IPS DF 6.9 (cell line): ENCODE data around the gene IPO4.
"Not testable (repeated sequence)": the region's sequence is repeated elsewhere in the genome, so short reads cannot be mapped to it uniquely, and the experiment has no call there.

Source experiments
- DNase-seq: peaks from one replicate; pipeline ENCODE4 v3.0.0-alpha.2; 2013; ENCODE audit warnings: low read depth, low spot score
- H3K27ac ChIP-seq: one replicate; pipeline ENCODE4 v1.5.1; 2013; ENCODE audit warnings: low read length, control low read depth
- H3K27me3 ChIP-seq: 2 replicates; pipeline ENCODE4 v1.6.1; 2013; ENCODE audit warnings: mild to moderate bottlenecking, low read length; ENCODE audit not compliant: control insufficient read depth, insufficient read depth
- H3K36me3 ChIP-seq: 2 replicates; pipeline ENCODE4 v1.6.1; 2013; ENCODE audit warnings: low read length; ENCODE audit not compliant: control insufficient read depth, insufficient read depth
- H3K4me1 ChIP-seq: 2 replicates; pipeline ENCODE4 v1.6.1; 2013; ENCODE audit warnings: low read length; ENCODE audit not compliant: control insufficient read depth, insufficient read depth
- H3K4me3 ChIP-seq: 2 replicates; pipeline ENCODE4 v1.5.1; 2013; ENCODE audit warnings: mild to moderate bottlenecking, low read length
- H3K9me3 ChIP-seq: 2 replicates; pipeline ENCODE4 v1.6.1; 2013; ENCODE audit warnings: low read length, inconsistent platforms; ENCODE audit not compliant: control insufficient read depth, insufficient read depth
- WGBS: extraction: QIAGEN DNeasy Blood & Tissue Kit; methylation state at CpG from one replicate; pipeline ENCODE4 v1.1.7; 2013; ENCODE audit warnings: mixed read lengths, missing lambda C conversion rate; ENCODE audit not compliant: insufficient read length, insufficient coverage; 5-methylcytosine and 5-hydroxymethylcytosine counted together

The IPO4 gene

DNA sequence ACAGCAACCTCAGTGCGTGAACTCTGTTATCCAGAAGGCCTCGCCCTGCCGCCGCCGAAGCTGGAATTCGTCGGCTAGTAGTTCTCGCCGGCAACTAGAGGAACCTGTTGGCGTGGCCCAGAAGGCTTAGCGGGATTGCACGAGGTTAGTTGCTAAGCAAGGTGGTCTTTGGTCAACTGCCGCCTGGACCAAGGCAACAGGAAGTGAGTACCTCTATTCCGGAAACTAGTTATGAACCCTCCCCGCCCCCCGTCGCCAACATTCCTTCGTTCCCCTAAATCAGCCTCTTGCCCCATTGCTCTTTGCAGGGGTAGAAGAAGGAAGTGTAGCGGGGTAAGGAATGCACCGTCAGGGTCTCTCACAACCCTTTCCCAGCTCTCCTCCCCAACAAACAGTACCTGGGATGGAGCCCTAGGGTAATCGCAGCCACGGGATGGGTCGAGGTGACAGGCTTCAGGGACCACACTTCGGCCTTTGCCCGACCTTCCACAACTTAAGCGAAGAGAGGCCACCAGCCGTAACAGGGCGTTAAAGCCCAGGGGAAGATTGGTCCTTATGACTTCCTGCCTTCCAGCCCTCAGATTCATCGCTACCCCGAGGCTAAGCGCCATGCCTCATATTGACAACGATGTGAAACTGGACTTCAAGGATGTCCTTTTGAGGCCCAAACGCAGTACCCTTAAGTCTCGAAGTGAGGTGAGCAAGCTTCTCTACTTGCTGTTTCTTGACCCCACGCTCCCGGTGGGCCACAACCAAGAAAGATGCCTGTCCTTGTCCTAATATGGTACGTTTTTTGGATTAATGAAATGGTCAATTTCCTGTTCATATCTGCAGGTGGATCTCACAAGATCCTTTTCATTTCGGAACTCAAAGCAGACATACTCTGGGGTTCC is 44.3 kb upstream of the IPO4 start, which contains the start of gene GMPR2:
Gene GMPR2, plus strand, starts transcription at position 285 of the 893 bp plus-strand sequence. Its CDS starts 325 bp downstream, at position 610.
- Histone ChIP-seq H3K4me3 (peak within 1 kb of the TSS; percentile 89), H3K4me1 (no peaks in the 10 kb centered on the region), H3K27ac (no peak within 1 kb of the TSS), H3K9me3 (no peaks in the 10 kb centered on the region), H3K27me3 (no peaks in the 10 kb centered on the region), H3K36me3 (peaks cover 12% of the 10 kb centered on the region; the same call in 1 of the 2 replicates)
- peak; percentile 50 for DNase-seq
- no CpG with 5 or more reads among the region's 38 CpGs for WGBS

- Histone ChIP-seq H3K4me3 (peak within 1 kb of the TSS; percentile 89), H3K4me1 (no peaks in the 10 kb centered on the region), H3K27me3 (no peaks in the 10 kb centered on the region), H3K9me3 (no peaks in the 10 kb centered on the region), H3K27ac (no peak within 1 kb of the TSS), H3K36me3 (peaks cover 7% of the 10 kb centered on the region; the same call in 1 of the 2 replicates)
- WGBS, result no CpG with 5 or more reads among the region's 30 CpGs
- peak; percentile 52 for DNase-seq
These were observed 43.6 kb upstream of the IPO4 start, which contains the start of gene NEDD8 for GRCh38 chr14:24232121-24232644. TSS of gene NEDD8 (minus strand) at chr14:24232367. CDS start at chr14:24232267, 100 bp downstream.

GRCh38 chr14:24231263-24232120 is 42.9 kb upstream of the IPO4 start:
- WGBS, result 100% methylated on average over 1 of the region's 23 CpGs

GRCh38 chr14:24228902-24229301 is 40.3 kb upstream of the IPO4 start:
- Histone ChIP-seq H3K36me3 (no peaks in the 10 kb centered on the region), H3K27ac (no peak overlapping the region), H3K4me1 (no peaks in the 10 kb centered on the region), H3K27me3 (no peaks in the 10 kb centered on the region), H3K4me3 (no peak overlapping the region), H3K9me3 (no peaks in the 10 kb centered on the region)
- no peak for DNase-seq
- no CpG with 5 or more reads among the region's 1 CpG for WGBS

More at GRCh38 chr14:24231263-24232120, 42.9 kb upstream of the IPO4 start:
- Histone ChIP-seq H3K36me3 (peaks cover 3% of the 10 kb centered on the region; the same call in 1 of the 2 replicates), H3K27ac (no peak overlapping the region), H3K4me3 (peak overlapping the region; percentile 89), H3K9me3 (no peaks in the 10 kb centered on the region), H3K27me3 (no peaks in the 10 kb centered on the region), H3K4me1 (no peaks in the 10 kb centered on the region)
- DNase-seq, result no peak

GRCh38 chr14:24226473-24226872 is 37.9 kb upstream of the IPO4 start:
- H3K4me3 ChIP-seq, result no peak overlapping the region
- no peak overlapping the region for H3K27ac ChIP-seq
- H3K27me3 ChIP-seq, result no peaks in the 10 kb centered on the region
- no peaks in the 10 kb centered on the region for H3K9me3 ChIP-seq
- no CpG with 5 or more reads among the region's 1 CpG for WGBS
- no peak for DNase-seq
- no peaks in the 10 kb centered on the region for H3K36me3 ChIP-seq
- H3K4me1 ChIP-seq, result no peaks in the 10 kb centered on the region

GRCh38 chr14:24224618-24225071 is 36.0 kb upstream of the IPO4 start:
- Histone ChIP-seq H3K9me3 (no peaks in the 10 kb centered on the region), H3K4me1 (no peaks in the 10 kb centered on the region), H3K27me3 (no peaks in the 10 kb centered on the region), H3K4me3 (no peak overlapping the region), H3K27ac (no peak overlapping the region), H3K36me3 (no peaks in the 10 kb centered on the region)
- DNase-seq, result no peak
- WGBS, result no CpG with 5 or more reads among the region's 7 CpGs

GRCh38 chr14:24222987-24223386 is 34.4 kb upstream of the IPO4 start:
- DNase-seq, H3K4me1 ChIP-seq, H3K36me3 ChIP-seq, H3K27ac ChIP-seq, H3K4me3 ChIP-seq, H3K9me3 ChIP-seq, H3K27me3 ChIP-seq: not testable (repeated sequence)
- WGBS, result no CpG with 5 or more reads among the region's 4 CpGs

GRCh38 chr14:24219521-24219920 is 30.9 kb upstream of the IPO4 start:
- Histone ChIP-seq H3K27ac (no peak overlapping the region), H3K4me1 (no peaks in the 10 kb centered on the region), H3K36me3 (0 out of 2 replicates have a peak, but pooled peaks cover 2% of the 10 kb centered on the region), H3K27me3 (no peaks in the 10 kb centered on the region), H3K4me3 (no peak overlapping the region), H3K9me3 (no peaks in the 10 kb centered on the region)
- no peak for DNase-seq
- WGBS, result no CpG with 5 or more reads among the region's 3 CpGs

DNA sequence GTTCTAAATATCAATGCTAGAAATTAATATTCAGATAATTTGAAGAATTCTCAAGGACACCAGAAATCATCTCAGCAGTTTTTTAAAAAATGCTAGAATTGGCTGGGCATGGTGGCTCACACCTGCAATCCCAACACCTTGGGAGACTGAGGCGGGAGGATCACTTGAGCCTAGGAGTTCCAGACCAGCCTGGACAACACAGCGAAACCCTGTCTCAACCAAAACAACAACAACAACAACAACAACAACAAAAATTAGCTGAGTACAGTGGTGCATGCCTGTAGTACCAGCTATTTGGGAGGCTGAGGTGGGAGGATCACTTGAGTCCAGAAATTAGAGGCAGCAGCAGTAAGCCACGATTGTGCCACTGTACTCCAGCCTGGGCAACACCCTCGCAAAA is 30.5 kb upstream of the IPO4 start:
- WGBS, result no CpG with 5 or more reads among the region's 4 CpGs
- H3K36me3 ChIP-seq, result 0 out of 2 replicates have a peak, but pooled peaks cover 2% of the 10 kb centered on the region
- H3K4me3 ChIP-seq, result no peak overlapping the region
- no peaks in the 10 kb centered on the region for H3K4me1 ChIP-seq
- no peaks in the 10 kb centered on the region for H3K9me3 ChIP-seq
- no peak overlapping the region for H3K27ac ChIP-seq
- DNase-seq, result no peak
- no peaks in the 10 kb centered on the region for H3K27me3 ChIP-seq

DNA sequence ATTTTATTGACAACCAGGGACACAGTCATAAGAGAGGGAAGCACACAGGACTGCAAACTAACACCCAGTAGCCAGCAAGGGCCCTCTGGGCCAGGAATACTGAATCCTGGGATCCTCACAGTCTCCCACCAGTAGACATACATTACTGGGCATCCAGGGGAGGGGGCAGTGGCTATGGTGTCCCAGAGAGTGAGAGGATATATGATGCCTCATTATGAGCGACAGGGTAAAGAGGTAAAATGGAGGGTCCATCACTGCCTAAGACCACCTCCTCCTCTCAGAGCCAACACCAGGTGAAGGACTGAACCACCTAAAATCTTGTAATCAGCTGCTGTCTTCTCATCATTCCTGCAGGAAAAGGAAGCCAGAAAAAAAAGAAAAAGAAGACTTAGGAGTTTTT is 28.3 kb upstream of the IPO4 start:
- H3K36me3 ChIP-seq, H3K4me3 ChIP-seq, H3K27ac ChIP-seq, H3K4me1 ChIP-seq, DNase-seq, H3K9me3 ChIP-seq, H3K27me3 ChIP-seq: not testable (repeated sequence)
- whole genome bisulfite sequencing, result no CpG with 5 or more reads among the region's 1 CpG
